ENCODE results near the gene CDK14. TPM values are rescaled to one million over a fixed set of nuclear protein-coding genes. Genes with fewer than 3 reads are reported as not detected.

Gene CDK14
- total and polyA plus RNA-seq, 2 donors (not counting 1 experiment from before 2014, with no cell fraction given), result 42.1 to 167 TPM

DNA sequence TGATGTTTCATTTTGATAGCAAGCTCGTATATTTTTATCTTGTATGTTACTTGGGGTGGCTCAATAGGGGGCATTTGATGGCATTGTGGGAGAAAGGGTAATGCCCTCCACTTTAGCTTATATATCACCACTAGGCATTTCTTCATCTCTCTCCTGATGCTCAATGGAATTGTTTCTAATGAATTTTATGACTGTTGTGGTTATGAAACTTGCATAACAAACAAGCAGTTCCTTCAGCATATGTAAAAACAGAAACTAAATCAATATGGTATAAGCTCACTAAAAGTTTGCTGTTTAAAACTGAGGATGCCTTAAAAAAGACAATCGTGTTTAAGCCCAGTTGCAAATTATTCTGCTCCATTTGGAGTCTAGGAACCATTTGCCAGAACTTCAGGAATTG lies 75.5 kb downstream of the CDK14 start:
- peaks cover 83% of the 10 kb centered on the region for H3K79me2 ChIP-seq (ENCODE audit: control insufficient read depth, insufficient read depth, low read length)
- H4K20me1 ChIP-seq (ENCODE audit: control insufficient read depth, insufficient read depth, low read length, poor library complexity, severe bottlenecking), result peaks cover 24% of the 10 kb centered on the region
- no peak overlapping the region for H3K4me3 ChIP-seq (ENCODE audit: control extremely low read depth in 1 of 5, extremely low read depth in 1 of 5, insufficient read depth in 1 of 5, low read depth in 2 of 5, low read length in 4 of 5)
- H3K27me3 ChIP-seq (replicated peaks in 1 of 4; ENCODE audit: control extremely low read depth in 1 of 4, control insufficient read depth in 3 of 4, insufficient read depth in 4 of 4, low read length in 3 of 4), result no peaks in the 10 kb centered on the region
- ATAC-seq (ENCODE audit: low read depth) (no peak), DNase-seq (no peak)
- Mint-ChIP-seq H3K9me3 (ENCODE audit: insufficient read depth) (no peaks in the 10 kb centered on the region), H3K4me1 (peaks cover 26% of the 10 kb centered on the region), H3K4me3 (no peak overlapping the region), H3K27ac (no peak overlapping the region), H3K27me3 (no peaks in the 10 kb centered on the region)
- no peaks in the 10 kb centered on the region for H3K36me3 ChIP-seq (replicated peaks in 1 of 2; ENCODE audit: control extremely low read depth in 1 of 2, control insufficient read depth in 1 of 2, extremely low read depth in 1 of 2, insufficient read depth in 2 of 2, low read length in 1 of 2)
- CTCF ChIA-PET, result no interaction called here
- no peak overlapping the region for H2AFZ ChIP-seq (ENCODE audit: insufficient read depth, low read depth, low read length, poor library complexity, severe bottlenecking)
- no peaks in the 10 kb centered on the region for H3K4me1 ChIP-seq (ENCODE audit: control insufficient read depth in 2 of 2, insufficient read depth in 2 of 2, low read length in 2 of 2)
- H3K4me2 ChIP-seq (replicated peaks; ENCODE audit: low read depth, low read length, poor library complexity, severe bottlenecking), result no peak overlapping the region
- 100% methylated on average over 1 of the region's 2 CpGs for WGBS (ENCODE audit: insufficient coverage)
- TF ChIP-seq EZH2 (IDR thresholded peaks at IDR 0.05; ENCODE audit: borderline replicate concordance, insufficient read depth, low read depth, low read length, poor library complexity, severe bottlenecking), result no peak
- TF ChIP-seq, protein P1, sequence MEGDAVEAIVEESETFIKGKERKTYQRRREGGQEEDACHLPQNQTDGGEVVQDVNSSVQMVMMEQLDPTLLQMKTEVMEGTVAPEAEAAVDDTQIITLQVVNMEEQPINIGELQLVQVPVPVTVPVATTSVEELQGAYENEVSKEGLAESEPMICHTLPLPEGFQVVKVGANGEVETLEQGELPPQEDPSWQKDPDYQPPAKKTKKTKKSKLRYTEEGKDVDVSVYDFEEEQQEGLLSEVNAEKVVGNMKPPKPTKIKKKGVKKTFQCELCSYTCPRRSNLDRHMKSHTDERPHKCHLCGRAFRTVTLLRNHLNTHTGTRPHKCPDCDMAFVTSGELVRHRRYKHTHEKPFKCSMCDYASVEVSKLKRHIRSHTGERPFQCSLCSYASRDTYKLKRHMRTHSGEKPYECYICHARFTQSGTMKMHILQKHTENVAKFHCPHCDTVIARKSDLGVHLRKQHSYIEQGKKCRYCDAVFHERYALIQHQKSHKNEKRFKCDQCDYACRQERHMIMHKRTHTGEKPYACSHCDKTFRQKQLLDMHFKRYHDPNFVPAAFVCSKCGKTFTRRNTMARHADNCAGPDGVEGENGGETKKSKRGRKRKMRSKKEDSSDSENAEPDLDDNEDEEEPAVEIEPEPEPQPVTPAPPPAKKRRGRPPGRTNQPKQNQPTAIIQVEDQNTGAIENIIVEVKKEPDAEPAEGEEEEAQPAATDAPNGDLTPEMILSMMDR (IDR thresholded peaks at IDR 0.05), result no peak
- H3K9me3 ChIP-seq (ENCODE audit: control extremely low read depth in 1 of 3, control insufficient read depth in 2 of 3, insufficient read depth in 1 of 3, low read length in 2 of 3), result no peaks in the 10 kb centered on the region
- no peak overlapping the region for H3K27ac ChIP-seq (ENCODE audit: low read length in 2 of 2)
- POLR2A ChIA-PET, result no interaction called here
- intact Hi-C loops (cut with micrococcal nuclease), result no loop called here
- no peak overlapping the region for H3K9ac ChIP-seq (ENCODE audit: low read length)

DNA sequence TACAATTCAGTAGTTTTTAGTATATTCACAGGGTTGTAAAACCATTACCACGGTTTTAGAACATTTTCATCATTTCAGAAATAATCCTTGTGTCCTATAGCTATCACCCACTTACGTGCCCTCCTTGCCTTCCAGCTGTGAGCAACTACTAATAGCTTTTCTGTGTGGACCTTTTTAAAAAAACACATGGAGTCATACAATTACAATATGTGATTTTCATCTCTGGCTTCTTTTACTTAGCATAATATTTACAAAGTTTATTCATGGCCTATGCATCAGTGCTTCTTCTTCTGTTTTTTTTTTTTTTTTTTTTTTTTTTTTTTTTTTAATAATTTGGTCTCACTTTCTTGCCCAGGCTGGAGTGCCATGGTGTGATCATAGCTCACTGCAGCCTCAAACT lies 76.1 kb downstream of the CDK14 start:
- intact Hi-C loops (cut with micrococcal nuclease), result no loop called here
- Histone ChIP-seq H3K9ac (ENCODE audit: low read length) (no peak overlapping the region), H3K4me1 (ENCODE audit: control insufficient read depth in 2 of 2, insufficient read depth in 2 of 2, low read length in 2 of 2) (no peaks in the 10 kb centered on the region), H2AFZ (ENCODE audit: insufficient read depth, low read depth, low read length, poor library complexity, severe bottlenecking) (no peak overlapping the region), H3K4me3 (ENCODE audit: control extremely low read depth in 1 of 5, extremely low read depth in 1 of 5, insufficient read depth in 1 of 5, low read depth in 2 of 5, low read length in 4 of 5) (no peak overlapping the region), H3K4me2 (replicated peaks; ENCODE audit: low read depth, low read length, poor library complexity, severe bottlenecking) (no peak overlapping the region), H4K20me1 (ENCODE audit: control insufficient read depth, insufficient read depth, low read length, poor library complexity, severe bottlenecking) (peaks cover 24% of the 10 kb centered on the region), H3K36me3 (replicated peaks in 1 of 2; ENCODE audit: control extremely low read depth in 1 of 2, control insufficient read depth in 1 of 2, extremely low read depth in 1 of 2, insufficient read depth in 2 of 2, low read length in 1 of 2) (no peaks in the 10 kb centered on the region), H3K79me2 (ENCODE audit: control insufficient read depth, insufficient read depth, low read length) (peaks cover 86% of the 10 kb centered on the region), H3K27me3 (replicated peaks in 1 of 4; ENCODE audit: control extremely low read depth in 1 of 4, control insufficient read depth in 3 of 4, insufficient read depth in 4 of 4, low read length in 3 of 4) (no peaks in the 10 kb centered on the region), H3K27ac (ENCODE audit: low read length in 2 of 2) (no peak overlapping the region), H3K9me3 (ENCODE audit: control extremely low read depth in 1 of 3, control insufficient read depth in 2 of 3, insufficient read depth in 1 of 3, low read length in 2 of 3) (no peaks in the 10 kb centered on the region)
- no peak for DNase-seq
- ChIA-PET CTCF (interaction anchor here (0.6 kb wide), 2 partner anchors 27 to 236 kb away, joined by 3 to 4 read pairs; no protein-coding TSS in a partner anchor), POLR2A (no interaction called here)
- ATAC-seq (ENCODE audit: low read depth), result no peak
- TF ChIP-seq EZH2 (IDR thresholded peaks at IDR 0.05; ENCODE audit: borderline replicate concordance, insufficient read depth, low read depth, low read length, poor library complexity, severe bottlenecking), result no peak
- TF ChIP-seq, protein P1 (IDR thresholded peaks at IDR 0.05), result no peak
- Mint-ChIP-seq H3K9me3 (ENCODE audit: insufficient read depth) (no peaks in the 10 kb centered on the region), H3K27ac (no peak overlapping the region), H3K27me3 (no peaks in the 10 kb centered on the region), H3K4me3 (no peak overlapping the region), H3K4me1 (peaks cover 26% of the 10 kb centered on the region)
- WGBS (ENCODE audit: insufficient coverage), result no CpG with 5 or more reads among the region's 2 CpGs
